NCI-H146 (cell line): ENCODE results near the gene NPY4R.
"Not testable (repeated sequence)": the region's sequence is repeated elsewhere in the genome, so short reads cannot be mapped to it uniquely, and the experiment has no call there.

Experiments used
- DNase-seq: peaks from one replicate; lab custom pipeline; 2025; lab: John Stamatoyannopoulos, UW

NPY4R gene

GRCh38 chr10:46457071-46457470 is 8.7 kb downstream of the NPY4R start:
- DNase-seq: not testable (repeated sequence)

DNA sequence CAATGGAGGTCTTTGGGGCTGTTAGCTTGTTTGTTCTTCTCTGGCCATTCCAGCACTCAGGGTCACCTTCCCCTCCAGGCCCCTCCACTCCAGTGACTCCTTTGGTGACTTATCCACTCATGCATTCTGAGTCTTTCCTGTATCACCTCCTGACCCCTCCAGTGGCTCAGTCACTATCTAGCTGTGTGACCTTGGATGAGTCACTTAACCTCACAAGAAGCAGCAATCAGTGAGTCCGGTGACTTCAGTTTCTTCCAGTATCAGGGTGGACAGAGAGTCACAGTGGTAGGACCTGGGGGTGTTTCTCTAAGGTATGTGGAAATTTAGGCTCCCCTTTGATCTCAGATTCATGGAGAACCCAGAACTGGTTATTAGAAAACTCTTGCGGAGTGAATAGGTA is 9.8 kb downstream of the NPY4R start:
- not testable (repeated sequence) for DNase-seq

- DNase-seq: not testable (repeated sequence)
Measured at GRCh38 chr10:46451365-46451764, 14.4 kb downstream of the NPY4R start.

DNA sequence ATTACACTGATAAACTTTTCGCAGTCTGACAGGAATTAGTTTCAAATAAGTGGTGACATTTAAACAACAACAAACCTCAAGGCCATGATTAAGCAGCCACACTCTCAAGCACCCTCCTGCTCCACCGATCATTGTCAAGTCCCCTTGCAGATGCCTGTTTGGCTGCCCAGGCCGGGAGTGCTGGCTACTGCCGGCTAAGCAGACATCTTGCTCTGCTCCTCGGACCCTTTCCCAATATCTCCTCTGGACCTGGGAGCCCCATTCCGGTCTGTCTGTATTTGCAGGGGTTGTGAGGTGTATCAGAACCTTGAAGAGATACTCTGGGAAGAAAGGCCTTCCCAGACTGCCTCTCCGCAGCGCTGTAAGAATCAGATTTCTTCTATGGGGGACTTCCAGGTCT is 14.9 kb downstream of the NPY4R start:
- not testable (repeated sequence) for DNase-seq

GRCh38 chr10:46447439-46447838 is 18.3 kb downstream of the NPY4R start:
- not testable (repeated sequence) for DNase-seq

- not testable (repeated sequence) for DNase-seq
Measured at GRCh38 chr10:46445389-46446122, 20.2 kb downstream of the NPY4R start.

GRCh38 chr10:46443422-46443821 is 22.3 kb downstream of the NPY4R start:
- DNase-seq: not testable (repeated sequence)

- DNase-seq: not testable (repeated sequence)
Measured at GRCh38 chr10:46442706-46443275, 23.0 kb downstream of the NPY4R start.

DNA sequence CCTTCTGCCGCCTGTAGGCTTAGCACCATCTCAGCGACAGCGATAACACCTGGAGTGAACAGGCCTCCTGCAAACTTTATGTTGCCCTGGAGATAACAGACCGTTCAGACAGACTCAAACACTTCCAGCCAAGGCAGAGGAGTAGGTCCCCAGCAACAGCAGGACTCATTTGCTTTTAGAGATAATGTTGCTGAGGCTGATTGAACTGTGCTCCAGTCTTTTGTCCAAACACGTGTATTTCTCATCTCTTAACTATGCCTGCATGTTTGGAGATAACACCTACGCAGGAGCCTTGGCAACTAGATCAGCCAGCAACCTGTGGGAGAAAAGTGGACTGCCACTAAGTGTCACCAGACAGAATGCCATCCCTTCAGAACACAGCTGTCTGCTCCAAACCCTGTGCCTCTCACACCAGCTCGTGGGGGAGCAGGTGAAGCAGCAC is 23.9 kb downstream of the NPY4R start:
- not testable (repeated sequence) for DNase-seq

- DNase-seq: not testable (repeated sequence)
Measured at GRCh38 chr10:46440942-46441341, 24.8 kb downstream of the NPY4R start.

DNA sequence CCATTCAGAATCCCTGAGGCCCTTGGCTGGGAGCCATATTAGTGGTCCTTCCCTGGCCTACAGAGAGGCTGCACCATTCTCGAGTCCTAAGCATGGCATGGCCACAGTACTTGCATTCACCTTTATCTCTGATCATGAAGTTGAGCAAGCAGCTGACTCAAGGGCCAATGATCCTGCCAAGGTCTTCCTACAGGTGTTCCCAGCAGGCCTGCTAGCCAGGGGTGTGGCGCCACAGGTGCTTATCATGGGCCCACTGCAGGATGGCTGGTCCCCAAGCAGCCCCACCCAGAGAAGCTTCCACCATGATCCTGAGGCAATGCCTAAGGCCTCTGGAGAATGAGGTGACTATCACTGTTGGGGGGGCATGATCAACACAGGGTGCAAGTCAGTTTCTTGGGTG is 42.2 kb downstream of the NPY4R start:
- DNase-seq: not testable (repeated sequence)

DNA sequence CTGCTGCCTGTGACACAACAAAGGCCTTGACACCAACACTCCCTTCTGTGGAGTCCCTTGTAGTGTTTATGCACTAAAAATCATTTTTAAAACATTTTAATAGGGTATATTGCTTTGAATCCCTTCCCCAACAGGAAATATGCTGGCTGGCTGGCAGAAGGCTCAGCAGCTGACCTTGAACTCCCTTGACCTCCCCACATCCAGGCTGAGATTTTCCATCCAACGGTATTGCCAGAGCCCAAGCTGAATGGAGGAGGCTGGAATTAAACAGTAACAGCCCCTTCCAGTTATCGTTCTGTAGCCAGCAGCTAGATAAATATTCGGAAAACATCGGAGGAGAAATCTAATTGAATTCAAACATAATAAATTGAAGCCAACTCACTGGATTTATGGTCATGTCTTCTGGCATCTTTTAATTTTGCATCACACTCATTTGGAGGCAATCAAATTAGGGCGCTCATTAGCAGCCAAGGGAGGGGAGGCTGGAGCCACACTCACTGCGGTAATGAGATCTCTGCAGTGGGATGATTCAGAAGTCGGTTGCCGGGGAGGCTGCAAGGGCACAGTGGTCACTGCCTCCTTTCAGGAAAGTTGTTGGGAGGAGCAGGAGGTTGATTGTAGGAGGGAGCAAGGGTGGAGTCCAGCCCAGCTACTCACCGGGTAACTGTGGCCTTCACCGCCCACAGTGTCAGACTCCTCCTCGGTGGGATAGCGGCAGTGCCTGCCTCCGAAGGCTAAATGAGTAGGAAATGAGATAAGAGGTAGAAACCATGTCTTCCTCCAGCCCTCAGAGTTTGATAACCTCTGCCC is 46.0 kb downstream of the NPY4R start:
- not testable (repeated sequence) for DNase-seq

DNA sequence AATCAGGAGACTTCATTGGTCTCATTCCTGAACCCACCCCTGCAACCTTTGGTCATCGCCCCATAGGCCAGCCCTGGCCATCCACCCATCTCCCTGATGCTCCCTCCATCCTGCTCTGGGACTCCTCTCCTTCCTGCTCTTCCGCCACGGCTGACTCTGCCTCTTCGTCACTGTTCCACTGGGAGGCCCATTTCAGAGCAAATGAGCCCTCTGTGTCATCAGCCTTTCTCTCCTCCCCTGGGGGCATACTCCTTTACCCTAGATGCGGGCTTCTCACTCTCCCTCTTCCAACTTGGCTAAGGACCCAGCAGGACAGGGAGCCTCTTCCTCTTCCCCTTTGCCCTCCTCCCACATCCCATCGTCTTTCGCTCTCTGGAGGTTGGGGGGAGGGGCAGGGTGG is 47.5 kb downstream of the NPY4R start:
- not testable (repeated sequence) for DNase-seq

- not testable (repeated sequence) for DNase-seq
Measured at GRCh38 chr10:46415291-46415690, 50.5 kb downstream of the NPY4R start.

GRCh38 chr10:46412665-46413064 is 53.1 kb downstream of the NPY4R start:
- not testable (repeated sequence) for DNase-seq

- not testable (repeated sequence) for DNase-seq
Measured at GRCh38 chr10:46411123-46411522, 54.6 kb downstream of the NPY4R start.
